PFSK-1 (cell line): ENCODE data around the gene HSPG2.

Experiments
- FOXP2 ChIP-seq: optimal IDR thresholded peaks from 2 replicates; pipeline ENCODE3; 2011; ENCODE audit warnings: borderline replicate concordance, control low read depth, inconsistent platforms; ENCODE audit not compliant: insufficient read depth; ENCODE audit errors: extremely low read length, extremely low read depth
- POLR2AphosphoS5 ChIP-seq: IDR thresholded peaks from 2 replicates; pipeline ENCODE4 v1.6.1; 2012; ENCODE audit warnings: low read depth, mild to moderate bottlenecking, control low read depth, low read length, moderate library complexity
- SIN3A ChIP-seq: IDR thresholded peaks from 2 replicates; pipeline ENCODE4 v1.6.1; 2012; ENCODE audit warnings: mild to moderate bottlenecking, low read length, moderate library complexity, borderline replicate concordance; ENCODE audit not compliant: insufficient read depth
- TAF1 ChIP-seq: IDR thresholded peaks from 2 replicates; pipeline ENCODE4 v1.6.1; 2012; ENCODE audit warnings: low read length, control low read depth, borderline replicate concordance; ENCODE audit not compliant: insufficient read depth
- TF ChIP-seq, protein P1 (sequence below), 2 experiments: IDR thresholded peaks; 2 replicates each; pipeline versions ENCODE4 v1.6.1 to v1.8.0; 2011 to 2012; ENCODE audit warnings: low read depth in 2 of 2, low read length in 2 of 2, control low read depth in 1 of 2, inconsistent platforms in 1 of 2, mild to moderate bottlenecking in 1 of 2, moderate library complexity in 1 of 2; ENCODE audit not compliant: insufficient read depth in 1 of 2

The HSPG2 gene

DNA sequence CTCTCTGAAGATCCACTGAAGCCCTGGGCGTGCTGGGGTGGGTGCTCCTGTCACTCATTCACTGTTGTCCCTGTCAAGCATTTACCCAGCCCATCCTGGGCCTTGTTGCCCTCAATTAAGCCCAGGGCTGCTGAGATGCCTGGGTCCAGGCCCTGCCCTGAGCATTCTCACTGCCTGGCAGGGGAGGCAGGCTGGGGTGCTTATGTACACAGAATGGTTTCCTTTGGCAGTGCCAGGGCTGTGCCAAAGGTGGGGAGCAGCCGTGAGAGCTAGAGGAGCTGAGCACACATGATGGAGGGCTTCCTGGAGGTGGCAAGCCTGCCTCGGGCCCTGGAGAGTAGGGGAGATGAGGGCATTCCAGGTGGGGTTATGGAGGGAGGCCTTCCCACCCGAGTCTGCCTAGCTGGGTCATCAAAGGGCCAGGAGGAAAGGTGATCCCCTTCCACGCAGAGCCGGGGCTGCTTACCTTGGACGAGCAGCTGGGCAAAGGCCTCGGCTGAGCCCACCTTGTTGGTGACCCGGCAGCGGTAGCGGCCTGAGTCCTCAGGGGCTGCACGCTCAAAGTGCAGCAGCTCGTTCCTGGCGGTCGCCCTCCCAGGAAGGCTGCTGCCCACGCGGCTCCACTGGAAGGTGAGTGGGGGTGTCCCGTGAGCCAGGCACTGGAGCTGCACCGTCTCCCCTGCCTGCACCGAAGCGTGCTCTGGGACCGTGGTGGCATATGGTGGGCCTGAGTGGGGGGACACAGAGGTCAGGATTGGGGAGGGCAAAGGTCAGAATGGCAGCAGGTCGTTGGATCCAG is 98.6 kb downstream of the HSPG2 start:
- TF ChIP-seq SIN3A (no peak), POLR2AphosphoS5 (no peak), TAF1 (no peak), FOXP2 (no peak)
- TF ChIP-seq, protein P1, sequence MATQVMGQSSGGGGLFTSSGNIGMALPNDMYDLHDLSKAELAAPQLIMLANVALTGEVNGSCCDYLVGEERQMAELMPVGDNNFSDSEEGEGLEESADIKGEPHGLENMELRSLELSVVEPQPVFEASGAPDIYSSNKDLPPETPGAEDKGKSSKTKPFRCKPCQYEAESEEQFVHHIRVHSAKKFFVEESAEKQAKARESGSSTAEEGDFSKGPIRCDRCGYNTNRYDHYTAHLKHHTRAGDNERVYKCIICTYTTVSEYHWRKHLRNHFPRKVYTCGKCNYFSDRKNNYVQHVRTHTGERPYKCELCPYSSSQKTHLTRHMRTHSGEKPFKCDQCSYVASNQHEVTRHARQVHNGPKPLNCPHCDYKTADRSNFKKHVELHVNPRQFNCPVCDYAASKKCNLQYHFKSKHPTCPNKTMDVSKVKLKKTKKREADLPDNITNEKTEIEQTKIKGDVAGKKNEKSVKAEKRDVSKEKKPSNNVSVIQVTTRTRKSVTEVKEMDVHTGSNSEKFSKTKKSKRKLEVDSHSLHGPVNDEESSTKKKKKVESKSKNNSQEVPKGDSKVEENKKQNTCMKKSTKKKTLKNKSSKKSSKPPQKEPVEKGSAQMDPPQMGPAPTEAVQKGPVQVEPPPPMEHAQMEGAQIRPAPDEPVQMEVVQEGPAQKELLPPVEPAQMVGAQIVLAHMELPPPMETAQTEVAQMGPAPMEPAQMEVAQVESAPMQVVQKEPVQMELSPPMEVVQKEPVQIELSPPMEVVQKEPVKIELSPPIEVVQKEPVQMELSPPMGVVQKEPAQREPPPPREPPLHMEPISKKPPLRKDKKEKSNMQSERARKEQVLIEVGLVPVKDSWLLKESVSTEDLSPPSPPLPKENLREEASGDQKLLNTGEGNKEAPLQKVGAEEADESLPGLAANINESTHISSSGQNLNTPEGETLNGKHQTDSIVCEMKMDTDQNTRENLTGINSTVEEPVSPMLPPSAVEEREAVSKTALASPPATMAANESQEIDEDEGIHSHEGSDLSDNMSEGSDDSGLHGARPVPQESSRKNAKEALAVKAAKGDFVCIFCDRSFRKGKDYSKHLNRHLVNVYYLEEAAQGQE (IDR thresholded peaks at IDR 0.05; ENCODE audit: insufficient read depth in 1 of 2, low read depth in 2 of 2, low read length in 2 of 2) = no peak

DNA sequence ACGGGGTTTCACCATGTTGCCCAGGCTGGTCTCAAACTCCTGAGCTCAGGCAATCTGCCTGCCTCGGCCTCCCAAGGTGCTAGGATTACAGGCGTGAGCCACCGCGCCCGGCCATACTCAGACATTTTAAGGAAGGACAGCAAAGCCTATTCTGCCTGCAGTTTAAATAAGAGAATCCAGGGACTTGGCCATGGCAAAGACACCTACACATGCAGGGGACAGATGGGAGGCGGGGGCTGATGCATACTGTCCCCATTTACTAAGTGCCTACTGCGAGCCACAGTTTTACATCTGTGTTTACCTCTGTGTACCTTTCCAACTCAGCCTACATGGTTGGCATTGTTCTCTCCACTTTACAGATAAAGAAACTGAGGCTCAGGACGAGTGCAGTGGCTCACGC is 99.6 kb downstream of the HSPG2 start:
- TF ChIP-seq FOXP2 (no peak), TAF1 (no peak), POLR2AphosphoS5 (no peak)

DNA sequence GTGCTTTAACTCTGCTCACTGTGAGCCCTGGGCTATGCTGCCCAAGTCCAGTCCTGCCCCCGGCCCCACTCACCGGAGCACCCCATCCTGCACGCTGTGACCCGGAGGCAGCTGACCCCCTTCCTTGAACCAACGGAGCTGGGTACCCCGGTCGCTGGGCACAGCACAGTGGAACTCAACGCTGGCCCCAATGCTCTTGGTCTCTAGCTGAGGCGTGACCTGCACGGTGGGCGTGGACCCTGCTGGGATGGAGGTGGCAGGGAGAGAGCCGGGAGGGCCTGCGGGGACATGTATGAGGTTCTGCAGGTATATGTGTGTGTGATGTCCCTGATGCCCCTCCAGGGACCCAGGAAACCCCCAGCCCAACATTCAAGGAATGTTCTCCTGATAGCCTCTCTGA is 100.4 kb downstream of the HSPG2 start:
- no peak for TF ChIP-seq SIN3A
- no peak for TF ChIP-seq POLR2AphosphoS5
- TF ChIP-seq, protein P1 (IDR thresholded peaks at IDR 0.05; ENCODE audit: insufficient read depth in 1 of 2, low read depth in 2 of 2, low read length in 2 of 2) = no peak
- TF ChIP-seq FOXP2 = no peak
- no peak for TF ChIP-seq TAF1

DNA sequence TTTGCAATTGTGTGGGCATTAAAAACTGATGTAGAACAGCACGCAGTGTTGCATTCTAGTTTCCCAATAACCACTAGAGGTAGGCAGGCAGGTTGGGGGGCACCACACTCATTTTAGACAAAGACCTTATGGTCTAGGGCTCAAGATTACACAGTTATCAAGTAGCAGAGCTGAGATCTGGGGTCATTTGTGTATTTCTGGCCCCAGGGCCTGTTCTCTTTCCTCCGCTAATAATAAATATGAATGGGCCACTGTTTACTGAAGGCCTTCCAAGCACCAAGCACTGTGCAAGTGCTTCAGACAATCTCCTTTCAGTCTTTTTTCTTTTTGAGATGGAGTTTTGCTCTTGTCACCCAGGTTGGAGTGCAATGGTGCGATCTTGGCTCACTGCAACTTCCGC is 101.1 kb downstream of the HSPG2 start:
- TF ChIP-seq FOXP2 = no peak
- TF ChIP-seq, protein P1 (IDR thresholded peaks at IDR 0.05; ENCODE audit: insufficient read depth in 1 of 2, low read depth in 2 of 2, low read length in 2 of 2) = no peak
- no peak for TF ChIP-seq TAF1
- TF ChIP-seq POLR2AphosphoS5 = no peak
- no peak for TF ChIP-seq SIN3A

DNA sequence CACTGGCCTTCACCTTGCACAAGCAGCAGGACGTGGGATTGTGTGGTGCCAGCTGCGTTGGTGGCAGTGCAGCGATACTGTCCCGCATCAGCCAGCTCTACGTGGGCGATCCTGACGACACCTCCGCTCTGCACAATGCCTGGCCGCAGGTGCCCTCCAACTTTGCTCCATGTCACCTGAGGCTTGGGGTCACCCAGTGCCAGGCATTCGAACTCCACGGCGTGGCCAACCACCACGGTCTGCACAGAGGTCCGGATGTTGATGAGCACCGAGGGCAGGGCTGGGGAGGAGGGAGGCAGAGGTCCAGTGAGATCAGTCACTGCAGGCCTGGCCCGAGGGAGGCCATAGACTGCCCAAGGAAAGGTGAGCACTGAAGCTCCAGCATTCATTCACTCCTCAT is 102.4 kb downstream of the HSPG2 start:
- TF ChIP-seq FOXP2 (no peak), TAF1 (no peak), SIN3A (no peak)

DNA sequence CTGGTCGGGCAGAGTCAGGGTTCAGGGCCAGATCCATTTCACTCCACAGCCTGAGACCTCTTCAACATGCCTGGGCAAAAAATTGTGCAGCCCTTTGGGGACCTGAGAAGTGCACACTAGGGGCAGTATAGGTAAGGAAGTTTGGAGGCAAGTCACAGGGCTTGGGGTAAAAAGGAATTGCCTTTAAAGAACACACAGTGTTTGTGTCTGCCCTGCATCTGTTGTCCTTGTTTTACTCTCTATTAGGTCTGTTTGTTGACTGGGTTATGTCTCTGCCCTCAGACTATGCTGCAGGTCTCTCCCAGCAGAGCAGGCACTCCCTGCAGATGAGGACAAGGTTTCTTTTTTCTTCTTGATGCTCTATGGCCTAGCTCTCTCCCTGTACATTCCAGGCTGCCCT is 103.0 kb downstream of the HSPG2 start:
- TF ChIP-seq POLR2AphosphoS5 (no peak), FOXP2 (no peak), SIN3A (no peak), TAF1 (no peak)
- TF ChIP-seq, protein P1 (IDR thresholded peaks at IDR 0.05; ENCODE audit: insufficient read depth in 1 of 2, low read depth in 2 of 2, low read length in 2 of 2) = no peak
